Left colon (tissue), 2 donors: Measurements from ENCODE around the gene CLEC18A. TPM values are rescaled to one million over a fixed set of nuclear protein-coding genes. Genes with fewer than 3 reads are reported as not detected.
"Not testable (repeated sequence)": the region's sequence is repeated elsewhere in the genome, so short reads cannot be mapped to it uniquely, and the experiment has no call there.

Source experiments
- ATAC-seq: fragments of 200-7000 bp; cut with Tn5 transposase; one replicate; pipeline ENCODE4 v1.9.1; 2020; ENCODE audit warnings: mild to moderate bottlenecking, moderate library complexity
- DNase-seq, 2 donors: peaks; one replicate each; pipeline ENCODE4 v3.0.0-alpha.2; 2020
- intact Hi-C, 2 donors: fragments of 100-400 bp; cut with DNase I in 1 of 2; cut with micrococcal nuclease in 1 of 2; formaldehyde crosslinking; loops; one replicate each; pipeline versions ENCODE4 v1.11.2 to v1.14.0; 2022; cut with DNase I, micrococcal nuclease
- total RNA-seq, 2 donors: library from RNA; stranded (reverse); fragmentation: NEBNext Ultra II Directional; extraction: Animal tissue kit (Norgen Biotek cat#: 25700); gene quantifications; one replicate each; pipeline ENCODE4 v1.2.1, GENCODE V29; 2021
- donor health status: DM: no; HTN: no; CAD: no.
- donor health status: DM: yes; HTN: yes; CAD: no.

CLEC18A gene
- total RNA-seq, 2 donors from 2014 or later: 1.0 to 2.0 TPM

- ATAC-seq (no peak), DNase-seq (no peak)
- intact Hi-C loops: no loop called here
These were observed 9.0 kb upstream of the CLEC18A start for GRCh38 chr16:69942099-69942491.

- DNase-seq (no peak), ATAC-seq (no peak)
- intact Hi-C loops: no loop called here
These were observed 8.4 kb upstream of the CLEC18A start for GRCh38 chr16:69942627-69943170.

- intact Hi-C loops, DNase-seq: not testable (repeated sequence)
- ATAC-seq: peak; percentile 21
These were observed 7.7 kb upstream of the CLEC18A start for GRCh38 chr16:69943241-69944036.

- intact Hi-C loops, DNase-seq: not testable (repeated sequence)
- ATAC-seq: peak; percentile 15
These were observed 723 bp upstream of the CLEC18A start for GRCh38 chr16:69950411-69950810.

GRCh38 chr16:69951672-69952031, 518 bp downstream of the CLEC18A start:
- intact Hi-C loops: not testable (repeated sequence)

GRCh38 chr16:69952116-69952515, 982 bp downstream of the CLEC18A start:
- ATAC-seq, intact Hi-C loops, DNase-seq: not testable (repeated sequence)

More at GRCh38 chr16:69951672-69952031, 518 bp downstream of the CLEC18A start:
- not testable (repeated sequence) for DNase-seq, ATAC-seq

GRCh38 chr16:69952572-69953355, 1.6 kb downstream of the CLEC18A start:
- intact Hi-C loops, ATAC-seq, DNase-seq: not testable (repeated sequence)

GRCh38 chr16:69954241-69954640, 3.1 kb downstream of the CLEC18A start:
- ATAC-seq, DNase-seq, intact Hi-C loops: not testable (repeated sequence)

GRCh38 chr16:69963312-69963711, 12.2 kb downstream of the CLEC18A start:
- ATAC-seq, intact Hi-C loops, DNase-seq: not testable (repeated sequence)

GRCh38 chr16:69964960-69965660, 14.0 kb downstream of the CLEC18A start:
- peak; percentile 99 for ATAC-seq
- peak; percentile 65 to 69 for DNase-seq
- intact Hi-C loops: not testable (repeated sequence)

GRCh38 chr16:69965661-69966054, 14.5 kb downstream of the CLEC18A start:
- intact Hi-C loops, DNase-seq: not testable (repeated sequence)
- ATAC-seq: peak; percentile 54

- ATAC-seq, DNase-seq, intact Hi-C loops: not testable (repeated sequence)
These were observed 16.6 kb downstream of the CLEC18A start for GRCh38 chr16:69967688-69968087.

GRCh38 chr16:69968125-69968524, 17.0 kb downstream of the CLEC18A start:
- intact Hi-C loops, ATAC-seq, DNase-seq: not testable (repeated sequence)

- intact Hi-C loops: not testable (repeated sequence)
These were observed 18.5 kb downstream of the CLEC18A start for GRCh38 chr16:69969657-69970056.

GRCh38 chr16:69972120-69972519, 21.0 kb downstream of the CLEC18A start:
- ATAC-seq, intact Hi-C loops, DNase-seq: not testable (repeated sequence)

More at GRCh38 chr16:69969657-69970056, 18.5 kb downstream of the CLEC18A start:
- not testable (repeated sequence) for ATAC-seq, DNase-seq

GRCh38 chr16:69972935-69973334, 21.8 kb downstream of the CLEC18A start:
- ATAC-seq, DNase-seq, intact Hi-C loops: not testable (repeated sequence)

GRCh38 chr16:69985196-69985595, 34.1 kb downstream of the CLEC18A start:
- ATAC-seq, DNase-seq, intact Hi-C loops: not testable (repeated sequence)

GRCh38 chr16:69997956-69998355, 46.8 kb downstream of the CLEC18A start:
- DNase-seq, intact Hi-C loops, ATAC-seq: not testable (repeated sequence)
